ENCODE results near the gene FH. TPM values are rescaled to one million over a fixed set of nuclear protein-coding genes. Genes with fewer than 3 reads are reported as not detected.

The FH gene
- polyA plus RNA-seq, 2 of the 4 experiments (the other 2 are of a cell fraction) = 98.7 to 99.8 TPM

GRCh38 chr1:241536304-241536703 is 16.7 kb upstream of the FH start:
- CTCF ChIA-PET = interaction anchor here (0.8 to 2.6 kb wide), 5 partner anchors 8 to 298 kb away, joined by 3 to 10 read pairs (median 6); no protein-coding TSS in a partner anchor
- WGBS (ENCODE audit: missing lambda C conversion rate) = 72% methylated on average over 1 of the region's 1 CpG
- no peak overlapping the region for H3K4me3 ChIP-seq
- no peak for TF ChIP-seq CTCF (IDR thresholded peaks at IDR 0.05)
- FAIRE-seq (no peak), DNase-seq (ENCODE audit: low read depth in 1 of 2, low spot score in 1 of 2) (no peak), ATAC-seq (no peak)
- H3K9me3 ChIP-seq = no peaks in the 10 kb centered on the region
- H3K4me1 ChIP-seq = 0 out of 3 replicates have a peak, but pooled peaks cover 4% of the 10 kb centered on the region
- POLR2A ChIA-PET = no interaction called here
- H3K27ac ChIP-seq = no peak overlapping the region
- no peak overlapping the region for H3K4me2 ChIP-seq

GRCh38 chr1:241533326-241534115 is 14.0 kb upstream of the FH start:
- no peak overlapping the region for H3K4me3 ChIP-seq
- CTCF ChIA-PET = interaction anchor here (1.7 to 2.3 kb wide), 2 partner anchors 77 to 94 kb away, joined by 8 to 14 read pairs; no protein-coding TSS in a partner anchor
- no peak for ATAC-seq
- 83% methylated on average over 5 of the region's 5 CpGs for WGBS (ENCODE audit: missing lambda C conversion rate)
- POLR2A ChIA-PET = no interaction called here
- DNase-seq (ENCODE audit: low read depth in 1 of 2, low spot score in 1 of 2) = no peak
- FAIRE-seq = no peak
- H3K9me3 ChIP-seq = no peaks in the 10 kb centered on the region
- TF ChIP-seq RCOR1 (IDR thresholded peaks at IDR 0.05; ENCODE audit: low read depth, low read length) = no peak
- TF ChIP-seq ZSCAN20 (CRISPR knock-in tag; IDR thresholded peaks at IDR 0.05) = no peak
- TF ChIP-seq E2F6 (IDR thresholded peaks at IDR 0.05; ENCODE audit: borderline replicate concordance, low read depth) = no peak
- no peak for TF ChIP-seq HDAC2 (IDR thresholded peaks at IDR 0.05)
- TF ChIP-seq FOXS1 (CRISPR knock-in tag; IDR thresholded peaks at IDR 0.05) = no peak
- no peak for TF ChIP-seq RFX5 (IDR thresholded peaks at IDR 0.05)
- no peak for TF ChIP-seq MAX (IDR thresholded peaks at IDR 0.05)
- TF ChIP-seq CTCF (IDR thresholded peaks at IDR 0.05) = no peak
- no peak for TF ChIP-seq ATOH8 (CRISPR knock-in tag; IDR thresholded peaks at IDR 0.05; ENCODE audit: low read depth)
- TF ChIP-seq KDM5A (IDR thresholded peaks at IDR 0.05) = no peak
- TF ChIP-seq PBX3 (IDR thresholded peaks at IDR 0.05) = no peak
- TF ChIP-seq POLR2A (IDR thresholded peaks at IDR 0.05; ENCODE audit: low read length) = no peak
- no peak for TF ChIP-seq RAD21 (conservative IDR thresholded peaks at IDR 0.05 in 1 of 2, IDR thresholded peaks at IDR 0.05 in 1 of 2)
- no peak for TF ChIP-seq EP300 (IDR thresholded peaks at IDR 0.05)
- no peak for TF ChIP-seq SMC3 (IDR thresholded peaks at IDR 0.05)
- H3K27ac ChIP-seq = no peak overlapping the region
- no peak overlapping the region for H3K4me2 ChIP-seq
- H3K4me1 ChIP-seq = 0 out of 3 replicates have a peak, but pooled peaks cover 10% of the 10 kb centered on the region
